OCI-LY7 (cell line): Measurements from ENCODE around the gene SSX2IP. TPM values are rescaled to one million over a fixed set of nuclear protein-coding genes. Genes with fewer than 3 reads are reported as not detected.

Experiments
- BruUV-seq: library from RNA; stranded (reverse); fragments of 400-500 nt; replicated peaks from 2 replicates; lab custom pipeline; 2021; lab: Mats Ljungman, UMichigan
- CTCF ChIA-PET: fragments of 300-600 bp; sonication (Branson Sonifier 250); formaldehyde crosslinking; loops from one replicate; lab custom pipeline; 2022; ENCODE audit warnings: antibody characterized with exemption; ENCODE audit not compliant: unreplicated experiment; lab: Charles Lee
- POLR2A ChIA-PET: fragments of 300-600 bp; sonication (Branson Sonifier 250); formaldehyde crosslinking; loops from one replicate; lab custom pipeline; 2022; ENCODE audit warnings: antibody characterized with exemption; lab: Charles Lee
- DNase-seq: peaks from one replicate; pipeline ENCODE4 v3.0.0-alpha.2; 2015; ENCODE audit warnings: low spot score
- H2AFZ ChIP-seq: fragments of 200-600 bp; sonication (generic), shearing (Covaris generic); 2 replicates; pipeline ENCODE4 v1.6.1; 2014; ENCODE audit warnings: mild to moderate bottlenecking, antibody characterized with exemption, low read length, moderate library complexity
- H3K27ac ChIP-seq: fragments of 200-600 bp; sonication (generic); 2 replicates; pipeline ENCODE4 v1.5.1; 2014; ENCODE audit warnings: mixed run types, low read depth, mild to moderate bottlenecking, moderate library complexity, low read length, inconsistent platforms; ENCODE audit not compliant: poor library complexity, severe bottlenecking
- H3K36me3 ChIP-seq: fragments of 200-600 bp; sonication (generic); 2 replicates; pipeline ENCODE4 v1.6.1; 2014; ENCODE audit warnings: mild to moderate bottlenecking, antibody characterized with exemption, low read length, moderate library complexity, mixed read lengths; ENCODE audit not compliant: insufficient read depth
- H3K4me1 ChIP-seq: fragments of 200-600 bp; sonication (generic); 2 replicates; pipeline ENCODE4 v1.5.1; 2014; ENCODE audit warnings: mild to moderate bottlenecking, low read length; ENCODE audit not compliant: insufficient read depth, poor library complexity, severe bottlenecking
- H3K4me2 ChIP-seq: fragments of 200-600 bp; sonication (generic); 2 replicates; pipeline ENCODE4 v1.6.1; 2014; ENCODE audit warnings: mild to moderate bottlenecking, low read length
- H3K4me3 ChIP-seq: fragments of 200-600 bp; sonication (generic); 2 replicates; pipeline ENCODE4 v1.5.1; 2014; ENCODE audit warnings: mild to moderate bottlenecking, low read depth, low read length; ENCODE audit not compliant: poor library complexity, severe bottlenecking
- H3K79me2 ChIP-seq: fragments of 200-600 bp; sonication (generic); 2 replicates; pipeline ENCODE4 v1.6.1; 2016; ENCODE audit warnings: low read depth, mild to moderate bottlenecking, low read length, moderate library complexity, mixed read lengths; ENCODE audit not compliant: insufficient read depth
- H3K9me2 ChIP-seq: fragments of 200-600 bp; sonication (generic); 2 replicates; pipeline ENCODE4 v1.6.1; 2016; ENCODE audit warnings: mild to moderate bottlenecking, low read length, mixed read lengths; ENCODE audit not compliant: insufficient read depth
- H3K9me3 ChIP-seq: fragments of 200-600 bp; sonication (generic); 2 replicates; pipeline ENCODE4 v1.6.1; 2014; ENCODE audit warnings: mild to moderate bottlenecking, mixed run types, low read length, mixed read lengths
- H4K20me1 ChIP-seq: fragments of 200-600 bp; sonication (generic); 2 replicates; pipeline ENCODE4 v1.6.1; 2014; ENCODE audit warnings: mild to moderate bottlenecking, antibody characterized with exemption, low read length, moderate library complexity, mixed read lengths; ENCODE audit not compliant: insufficient read depth
- EZH2phosphoT487 ChIP-seq: fragments of 200-600 bp; sonication (generic); IDR thresholded peaks from 2 replicates; pipeline ENCODE4 v1.6.1; 2018; ENCODE audit warnings: low read depth, borderline replicate concordance, mild to moderate bottlenecking, mixed run types, antibody characterized with exemption, low read length, moderate library complexity, mixed read lengths
- intact Hi-C: fragments of 100-400 bp; cut with micrococcal nuclease; formaldehyde crosslinking; loops from one replicate; pipeline ENCODE4 v1.10.0; 2022; ENCODE audit not compliant: unreplicated experiment
- total RNA-seq, 2 experiments: library from RNA; depleted of rRNA in 1 of 2; stranded (reverse); fragments of >200 nt in 1 of 2; shearing (Covaris generic) in 1 of 2; gene quantifications; 2 replicates each; pipeline ENCODE4 v1.2.3, GENCODE V29; 2014 to 2022
- TF ChIP-seq, protein P1 (sequence below): fragments of 200-600 bp; sonication (generic); conservative IDR thresholded peaks from 2 replicates; pipeline ENCODE4 v1.5.1; 2014; ENCODE audit warnings: mild to moderate bottlenecking, antibody characterized with exemption, low read length, moderate library complexity, mixed read lengths

SSX2IP gene
- total RNA-seq, 2 experiments from 2014 or later = 24.1 to 24.4 TPM

DNA sequence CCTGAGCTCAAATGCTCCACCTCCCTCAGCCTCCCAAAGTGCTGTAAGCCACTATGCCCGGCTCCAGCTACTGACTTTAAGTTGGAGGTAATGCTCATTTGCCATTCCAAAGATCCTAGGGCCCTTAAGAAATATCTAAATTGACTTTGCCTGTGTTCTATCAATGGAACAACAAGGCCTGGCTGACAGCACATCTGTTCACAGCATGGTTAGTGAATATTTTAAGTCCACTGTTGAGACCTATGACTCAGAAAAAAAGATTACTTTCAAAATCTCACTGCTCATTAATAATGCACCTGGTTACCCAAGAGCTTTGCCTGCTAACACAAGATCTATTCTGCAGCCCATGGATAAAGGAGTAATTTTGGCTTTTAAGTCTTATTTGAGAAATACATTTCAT is 3.5 kb upstream of the SSX2IP start:
- Histone ChIP-seq H3K27ac (no peak overlapping the region), H3K4me1 (peaks cover 36% of the 10 kb centered on the region), H3K79me2 (peaks cover 21% of the 10 kb centered on the region), H3K4me2 (no peak overlapping the region), H3K36me3 (no peaks in the 10 kb centered on the region; the same call in 1 of the 2 replicates), H3K9me2 (no peaks in the 10 kb centered on the region), H4K20me1 (peaks cover 7% of the 10 kb centered on the region; the same call in 1 of the 2 replicates), H2AFZ (no peak overlapping the region), H3K4me3 (no peak overlapping the region), H3K9me3 (no peaks in the 10 kb centered on the region)
- no TSS peak for BruUV-seq
- ChIA-PET POLR2A (interaction anchor here (1.1 kb wide), 1 partner anchor 9 kb away, joined by 5 read pairs; no protein-coding TSS in a partner anchor), CTCF (no interaction called here)
- TF ChIP-seq, protein P1, sequence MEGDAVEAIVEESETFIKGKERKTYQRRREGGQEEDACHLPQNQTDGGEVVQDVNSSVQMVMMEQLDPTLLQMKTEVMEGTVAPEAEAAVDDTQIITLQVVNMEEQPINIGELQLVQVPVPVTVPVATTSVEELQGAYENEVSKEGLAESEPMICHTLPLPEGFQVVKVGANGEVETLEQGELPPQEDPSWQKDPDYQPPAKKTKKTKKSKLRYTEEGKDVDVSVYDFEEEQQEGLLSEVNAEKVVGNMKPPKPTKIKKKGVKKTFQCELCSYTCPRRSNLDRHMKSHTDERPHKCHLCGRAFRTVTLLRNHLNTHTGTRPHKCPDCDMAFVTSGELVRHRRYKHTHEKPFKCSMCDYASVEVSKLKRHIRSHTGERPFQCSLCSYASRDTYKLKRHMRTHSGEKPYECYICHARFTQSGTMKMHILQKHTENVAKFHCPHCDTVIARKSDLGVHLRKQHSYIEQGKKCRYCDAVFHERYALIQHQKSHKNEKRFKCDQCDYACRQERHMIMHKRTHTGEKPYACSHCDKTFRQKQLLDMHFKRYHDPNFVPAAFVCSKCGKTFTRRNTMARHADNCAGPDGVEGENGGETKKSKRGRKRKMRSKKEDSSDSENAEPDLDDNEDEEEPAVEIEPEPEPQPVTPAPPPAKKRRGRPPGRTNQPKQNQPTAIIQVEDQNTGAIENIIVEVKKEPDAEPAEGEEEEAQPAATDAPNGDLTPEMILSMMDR = no peak
- TF ChIP-seq EZH2phosphoT487 = no peak
- no peak for DNase-seq
- intact Hi-C loops = loop anchor here (5.0 to 10.0 kb wide), 3 partner anchors 121 to 581 kb away; partner anchors contain the start of genes BCL10, CTBS and SAMD13

DNA sequence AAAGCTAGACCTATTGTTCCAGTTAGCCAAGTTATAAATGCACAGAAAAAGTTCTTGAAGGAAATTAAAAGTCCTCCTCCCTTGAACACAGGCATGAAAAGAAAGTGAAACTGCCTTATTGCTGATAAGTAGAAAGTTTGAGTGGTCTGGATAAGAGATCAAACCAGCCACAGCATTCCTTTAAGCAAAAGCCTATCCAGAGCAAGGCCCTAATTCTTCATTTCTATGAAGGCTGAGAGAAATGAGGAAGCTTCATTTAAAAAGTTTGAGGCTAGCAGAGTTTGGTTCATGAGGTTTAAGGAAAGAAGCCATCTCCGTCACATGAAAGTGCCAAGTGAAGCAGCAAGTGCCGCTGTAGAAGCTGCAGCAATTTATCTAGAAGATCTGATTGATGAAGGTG is 2.7 kb upstream of the SSX2IP start:
- TF ChIP-seq EZH2phosphoT487 = no peak
- TF ChIP-seq, protein P1 = no peak
- intact Hi-C loops = loop anchor here (5.0 to 10.0 kb wide), 3 partner anchors 121 to 582 kb away; partner anchors contain the start of genes BCL10, CTBS and SAMD13
- H4K20me1 ChIP-seq = peaks cover 12% of the 10 kb centered on the region; the same call in 1 of the 2 replicates
- no peaks in the 10 kb centered on the region for H3K9me2 ChIP-seq
- BruUV-seq = no TSS peak
- H3K4me3 ChIP-seq = peak overlapping the region; percentile 50
- peak overlapping the region; percentile 84; the same call in 1 of the 2 replicates for H2AFZ ChIP-seq
- H3K4me1 ChIP-seq = peaks cover 36% of the 10 kb centered on the region
- H3K9me3 ChIP-seq = no peaks in the 10 kb centered on the region
- H3K4me2 ChIP-seq = peak overlapping the region; percentile 62
- DNase-seq = peak; percentile 26
- ChIA-PET CTCF (no interaction called here), POLR2A (interaction anchor here (0.6 to 1.3 kb wide), 6 partner anchors 10 to 999 kb away, joined by 3 to 5 read pairs (median 3); no protein-coding TSS in a partner anchor)
- H3K27ac ChIP-seq = peak overlapping the region; percentile 12
- peaks cover 29% of the 10 kb centered on the region for H3K79me2 ChIP-seq
- no peaks in the 10 kb centered on the region; the same call in 1 of the 2 replicates for H3K36me3 ChIP-seq

DNA sequence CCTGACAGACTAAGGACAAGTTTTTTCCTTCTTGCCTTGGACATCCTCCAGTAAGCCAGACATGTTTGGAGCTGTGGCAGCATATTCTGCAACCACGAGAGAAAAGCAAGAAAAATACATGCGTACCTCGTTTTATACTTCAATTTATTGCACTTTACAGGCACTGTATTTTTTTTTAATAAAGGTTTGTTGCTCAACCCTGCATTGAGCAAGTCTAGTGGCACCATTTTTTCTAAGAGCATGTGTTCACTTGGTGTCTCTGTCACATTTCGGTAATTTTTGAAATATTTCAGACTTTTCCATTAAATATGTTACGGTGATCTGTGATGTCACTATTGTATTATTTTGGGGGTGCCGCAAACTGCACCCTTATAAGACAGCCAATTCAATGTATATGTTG is 2.1 kb upstream of the SSX2IP start:
- ChIA-PET POLR2A (interaction anchor here (0.5 to 1.3 kb wide), 7 partner anchors 11 to 999 kb away, joined by 3 to 5 read pairs (median 3); no protein-coding TSS in a partner anchor), CTCF (no interaction called here)
- H3K4me2 ChIP-seq = peak overlapping the region; percentile 62

More for the DNA sequence above, 2.1 kb upstream of the SSX2IP start:
- H2AFZ ChIP-seq = peak overlapping the region; percentile 84; the same call in 1 of the 2 replicates
- no TSS peak for BruUV-seq
- peak overlapping the region; percentile 50 for H3K4me3 ChIP-seq
- intact Hi-C loops = loop anchor here (5.0 to 10.0 kb wide), 3 partner anchors 120 to 582 kb away; partner anchors contain the start of genes BCL10, CTBS and SAMD13
- no peaks in the 10 kb centered on the region for H3K9me3 ChIP-seq
- peaks cover 42% of the 10 kb centered on the region for H3K4me1 ChIP-seq
- H3K79me2 ChIP-seq = peaks cover 35% of the 10 kb centered on the region
- H3K36me3 ChIP-seq = no peaks in the 10 kb centered on the region; the same call in 1 of the 2 replicates
- peaks cover 13% of the 10 kb centered on the region; the same call in 1 of the 2 replicates for H4K20me1 ChIP-seq
- H3K27ac ChIP-seq = peak overlapping the region; percentile 12
- H3K9me2 ChIP-seq = no peaks in the 10 kb centered on the region
- TF ChIP-seq EZH2phosphoT487 = no peak
- TF ChIP-seq, protein P1 = no peak
- DNase-seq = no peak
